ENCODE data around the gene TMEM240. TPM values are rescaled to one million over a fixed set of nuclear protein-coding genes. Genes with fewer than 3 reads are reported as not detected.
"Not testable (repeated sequence)": the region's sequence is repeated elsewhere in the genome, so short reads cannot be mapped to it uniquely, and the experiment has no call there.

TMEM240 gene
- total RNA-seq, 1 donor from 2014 or later = 2.4 TPM

- not testable (repeated sequence) for DNase-seq
These were observed 17.3 kb upstream of the TMEM240 start for GRCh38 chr1:1557688-1558087.

- not testable (repeated sequence) for DNase-seq
These were observed 16.5 kb upstream of the TMEM240 start for GRCh38 chr1:1556961-1557360.

GRCh38 chr1:1556505-1556904 is 16.1 kb upstream of the TMEM240 start:
- DNase-seq = no peak

GRCh38 chr1:1554926-1555915 is 14.8 kb upstream of the TMEM240 start:
- DNase-seq = no peak

GRCh38 chr1:1554550-1554925 is 14.1 kb upstream of the TMEM240 start:
- no peak for DNase-seq

GRCh38 chr1:1553821-1554494 is 13.5 kb upstream of the TMEM240 start:
- no peak for DNase-seq

- DNase-seq = no peak
These were observed 11.8 kb upstream of the TMEM240 start for GRCh38 chr1:1552263-1552639.

GRCh38 chr1:1551524-1552262 is 11.3 kb upstream of the TMEM240 start:
- no peak for DNase-seq

GRCh38 chr1:1550591-1551432 is 10.4 kb upstream of the TMEM240 start:
- peak; percentile 56 for DNase-seq

- no peak for DNase-seq
These were observed 9.7 kb upstream of the TMEM240 start for GRCh38 chr1:1550087-1550486.

- no peak for DNase-seq
These were observed 8.2 kb upstream of the TMEM240 start for GRCh38 chr1:1548591-1548990.

- no peak for DNase-seq
These were observed 7.1 kb upstream of the TMEM240 start for GRCh38 chr1:1547476-1547875.

GRCh38 chr1:1547011-1547410 is 6.6 kb upstream of the TMEM240 start:
- DNase-seq = no peak

GRCh38 chr1:1545946-1546737 is 5.7 kb upstream of the TMEM240 start:
- no peak for DNase-seq

GRCh38 chr1:1544544-1544943 is 4.1 kb upstream of the TMEM240 start:
- DNase-seq = no peak

- no peak for DNase-seq
These were observed 3.3 kb upstream of the TMEM240 start for GRCh38 chr1:1543706-1544099.

GRCh38 chr1:1542766-1543705 is 2.6 kb upstream of the TMEM240 start:
- no peak for DNase-seq

GRCh38 chr1:1541956-1542765 is 1.7 kb upstream of the TMEM240 start:
- DNase-seq = no peak

Measured in tongue (tissue), 2 donors.